GM19239 (cell line): ENCODE data around the gene ADGRG3.
"Not testable (repeated sequence)": the region's sequence is repeated elsewhere in the genome, so short reads cannot be mapped to it uniquely, and the experiment has no call there.

Source experiments
- DNase-seq: peaks from one replicate; pipeline ENCODE4 v3.0.0; 2011; ENCODE audit warnings: low spot score; ENCODE audit not compliant: insufficient read length
- FAIRE-seq: peaks from 2 replicates; lab custom pipeline; 2011; peaks lifted over from hg19 to GRCh38; lab: Jason Lieb, UNC

Gene ADGRG3

GRCh38 chr16:57658878-57659674 lies 9.0 kb upstream of the ADGRG3 start:
- FAIRE-seq (no peak), DNase-seq (no peak)

GRCh38 chr16:57660715-57661463 lies 7.2 kb upstream of the ADGRG3 start:
- FAIRE-seq: no peak
- DNase-seq: no peak

- DNase-seq (no peak), FAIRE-seq (no peak)
Measured at GRCh38 chr16:57661510-57661909, 6.6 kb upstream of the ADGRG3 start.

GRCh38 chr16:57661936-57662906 lies 5.9 kb upstream of the ADGRG3 start:
- DNase-seq (no peak), FAIRE-seq (no peak)

GRCh38 chr16:57663436-57663835 lies 4.7 kb upstream of the ADGRG3 start:
- DNase-seq (no peak), FAIRE-seq (no peak)

- no peak for FAIRE-seq
- no peak for DNase-seq
Measured at GRCh38 chr16:57663917-57664661, 4.0 kb upstream of the ADGRG3 start.

GRCh38 chr16:57664662-57665025 lies 3.5 kb upstream of the ADGRG3 start:
- FAIRE-seq (no peak), DNase-seq (no peak)

GRCh38 chr16:57665541-57665940 lies 2.6 kb upstream of the ADGRG3 start:
- no peak for DNase-seq
- no peak for FAIRE-seq

- DNase-seq (no peak), FAIRE-seq (no peak)
Measured at GRCh38 chr16:57666353-57667047, 1.6 kb upstream of the ADGRG3 start.

- no peak for FAIRE-seq
Measured at GRCh38 chr16:57667048-57667525, 1.0 kb upstream of the ADGRG3 start.

GRCh38 chr16:57667526-57668262 lies 412 bp upstream of the ADGRG3 start:
- no peak for FAIRE-seq
- DNase-seq: no peak

More at GRCh38 chr16:57667048-57667525, 1.0 kb upstream of the ADGRG3 start:
- DNase-seq: no peak

GRCh38 chr16:57668630-57669475 lies 747 bp downstream of the ADGRG3 start:
- FAIRE-seq (no peak), DNase-seq (no peak)

GRCh38 chr16:57669476-57670162 lies 1.5 kb downstream of the ADGRG3 start:
- FAIRE-seq (no peak), DNase-seq (no peak)

GRCh38 chr16:57670196-57670595 lies 2.1 kb downstream of the ADGRG3 start:
- no peak for FAIRE-seq
- no peak for DNase-seq

GRCh38 chr16:57671451-57671850 lies 3.3 kb downstream of the ADGRG3 start:
- not testable (repeated sequence) for FAIRE-seq

GRCh38 chr16:57672416-57672815 lies 4.3 kb downstream of the ADGRG3 start:
- FAIRE-seq: no peak
- DNase-seq: no peak

More at GRCh38 chr16:57671451-57671850, 3.3 kb downstream of the ADGRG3 start:
- not testable (repeated sequence) for DNase-seq

GRCh38 chr16:57672824-57673223 lies 4.7 kb downstream of the ADGRG3 start:
- no peak for FAIRE-seq
- DNase-seq: no peak
